Natural killer cell (primary cell): ENCODE data around the gene MRPL41. TPM values are rescaled to one million over a fixed set of nuclear protein-coding genes. Genes with fewer than 3 reads are reported as not detected.

ENCODE experiments used
- ATAC-seq, 3 donors: fragments of 150-1000 bp in 2 of 3; fragments of 200-7000 bp in 1 of 3; cut with Tn5 transposase; 1 replicate in 1 of 3; 2 replicates in 2 of 3; pipeline ENCODE4 v1.10.0; 2021; ENCODE audit warnings: mild to moderate bottlenecking in 2 of 3, moderate library complexity in 2 of 3
- DNase-seq, 2 donors: peaks; one replicate each; pipeline versions ENCODE4 v3.0.0 to v3.0.0-alpha.2; 2013 to 2021; ENCODE audit warnings: mixed read lengths in 1 of 2
- H3K27ac ChIP-seq: one replicate; pipeline ENCODE4 v1.5.1; 2013; ENCODE audit warnings: mild to moderate bottlenecking, low read length
- H3K27me3 ChIP-seq: one replicate; pipeline ENCODE4 v1.6.1; 2013; ENCODE audit warnings: low read length; ENCODE audit not compliant: control insufficient read depth, insufficient read depth
- H3K36me3 ChIP-seq: one replicate; pipeline ENCODE4 v1.6.1; 2013; ENCODE audit warnings: low read length; ENCODE audit not compliant: control insufficient read depth, insufficient read depth
- H3K4me1 ChIP-seq: one replicate; pipeline ENCODE4 v1.6.1; 2013; ENCODE audit warnings: low read length; ENCODE audit not compliant: control insufficient read depth, insufficient read depth
- H3K4me3 ChIP-seq: one replicate; pipeline ENCODE4 v1.5.1; 2013; ENCODE audit warnings: low read length
- H3K9me3 ChIP-seq: one replicate; pipeline ENCODE4 v1.6.1; 2013; ENCODE audit warnings: low read length; ENCODE audit not compliant: control insufficient read depth, insufficient read depth
- H3K27ac Mint-ChIP-seq, 2 donors: one replicate each; pipeline ENCODE4 v1.8.0; 2022; ENCODE audit warnings: mild to moderate bottlenecking in 2 of 2, mixed read lengths in 2 of 2, moderate library complexity in 1 of 2
- H3K27me3 Mint-ChIP-seq, 2 donors: one replicate each; pipeline ENCODE4 v1.8.0; 2022; ENCODE audit warnings: low read depth in 2 of 2, mixed read lengths in 2 of 2
- H3K36me3 Mint-ChIP-seq: one replicate; pipeline ENCODE4 v1.8.0; 2022; ENCODE audit warnings: mixed read lengths
- H3K4me1 Mint-ChIP-seq, 2 donors: one replicate each; pipeline ENCODE4 v1.8.0; 2022; ENCODE audit warnings: mixed read lengths in 2 of 2
- H3K4me3 Mint-ChIP-seq: one replicate; pipeline ENCODE4 v1.8.0; 2022; ENCODE audit warnings: mild to moderate bottlenecking, moderate library complexity, mixed read lengths
- H3K9me3 Mint-ChIP-seq, 2 donors: one replicate each; pipeline ENCODE4 v1.8.0; 2022; ENCODE audit warnings: mixed read lengths in 2 of 2
- WGBS: methylation state at CpG from one replicate; pipeline ENCODE4 v1.1.7; 2013; ENCODE audit warnings: missing lambda C conversion rate; ENCODE audit not compliant: insufficient coverage; 5-methylcytosine and 5-hydroxymethylcytosine counted together
- intact Hi-C: fragments of 100-400 bp; cut with micrococcal nuclease; formaldehyde crosslinking; loops from one replicate; pipeline ENCODE4 v1.14.2; 2022
- total RNA-seq, 4 donors: library from RNA; stranded (reverse); fragments of 120-200 nt in 1 of 4; gene quantifications; one replicate each; pipeline versions ENCODE4 v1.2.3 to v1.2.4, GENCODE V29; 2013 to 2022
- TF ChIP-seq, protein P1 (sequence below): fragments of 200-600 bp; IDR thresholded peaks from one replicate; pipeline ENCODE4 v1.8.0; 2022; ENCODE audit warnings: antibody characterized with exemption

The MRPL41 gene
- total RNA-seq, 3 donors from 2014 or later (not counting 1 experiment from before 2014, with no cell fraction given), result 11.5 to 17.9 (median 16.8) TPM

DNA sequence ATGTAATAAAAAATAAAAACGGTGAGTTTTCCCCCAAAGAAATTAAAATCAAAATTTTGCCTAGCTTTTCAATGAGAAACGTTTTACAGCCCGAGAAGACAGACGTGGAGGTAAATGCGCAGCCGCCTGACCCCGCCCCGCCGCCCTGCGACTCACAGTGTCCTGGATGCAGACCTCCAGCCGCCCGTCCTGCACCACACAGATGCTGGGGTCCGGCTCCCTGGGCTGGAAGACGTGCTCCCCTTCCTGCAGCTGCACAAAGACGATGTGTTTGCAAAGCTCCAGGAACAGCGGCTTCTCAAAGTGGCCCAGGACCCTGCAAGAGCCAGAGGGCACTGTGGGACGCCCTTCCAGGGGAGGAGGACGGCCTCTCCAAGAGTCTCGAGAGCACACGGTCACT lies 9.2 kb upstream of the MRPL41 start:
- Mint-ChIP-seq H3K27ac (no peak overlapping the region), H3K36me3 (no peaks in the 10 kb centered on the region), H3K4me1 (no peaks in the 10 kb centered on the region), H3K9me3 (no peaks in the 10 kb centered on the region), H3K27me3 (no peaks in the 10 kb centered on the region), H3K4me3 (no peak overlapping the region)
- no peaks in the 10 kb centered on the region for H3K27me3 ChIP-seq
- H3K36me3 ChIP-seq, result no peaks in the 10 kb centered on the region
- ATAC-seq (no peak), DNase-seq (no peak)
- intact Hi-C loops, result no loop called here
- no peaks in the 10 kb centered on the region for H3K4me1 ChIP-seq
- TF ChIP-seq, protein P1, sequence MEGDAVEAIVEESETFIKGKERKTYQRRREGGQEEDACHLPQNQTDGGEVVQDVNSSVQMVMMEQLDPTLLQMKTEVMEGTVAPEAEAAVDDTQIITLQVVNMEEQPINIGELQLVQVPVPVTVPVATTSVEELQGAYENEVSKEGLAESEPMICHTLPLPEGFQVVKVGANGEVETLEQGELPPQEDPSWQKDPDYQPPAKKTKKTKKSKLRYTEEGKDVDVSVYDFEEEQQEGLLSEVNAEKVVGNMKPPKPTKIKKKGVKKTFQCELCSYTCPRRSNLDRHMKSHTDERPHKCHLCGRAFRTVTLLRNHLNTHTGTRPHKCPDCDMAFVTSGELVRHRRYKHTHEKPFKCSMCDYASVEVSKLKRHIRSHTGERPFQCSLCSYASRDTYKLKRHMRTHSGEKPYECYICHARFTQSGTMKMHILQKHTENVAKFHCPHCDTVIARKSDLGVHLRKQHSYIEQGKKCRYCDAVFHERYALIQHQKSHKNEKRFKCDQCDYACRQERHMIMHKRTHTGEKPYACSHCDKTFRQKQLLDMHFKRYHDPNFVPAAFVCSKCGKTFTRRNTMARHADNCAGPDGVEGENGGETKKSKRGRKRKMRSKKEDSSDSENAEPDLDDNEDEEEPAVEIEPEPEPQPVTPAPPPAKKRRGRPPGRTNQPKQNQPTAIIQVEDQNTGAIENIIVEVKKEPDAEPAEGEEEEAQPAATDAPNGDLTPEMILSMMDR, result no peak
- no peak overlapping the region for H3K27ac ChIP-seq
- 93% methylated on average over 20 of the region's 20 CpGs for WGBS
- no peak overlapping the region for H3K4me3 ChIP-seq
- no peaks in the 10 kb centered on the region for H3K9me3 ChIP-seq

DNA sequence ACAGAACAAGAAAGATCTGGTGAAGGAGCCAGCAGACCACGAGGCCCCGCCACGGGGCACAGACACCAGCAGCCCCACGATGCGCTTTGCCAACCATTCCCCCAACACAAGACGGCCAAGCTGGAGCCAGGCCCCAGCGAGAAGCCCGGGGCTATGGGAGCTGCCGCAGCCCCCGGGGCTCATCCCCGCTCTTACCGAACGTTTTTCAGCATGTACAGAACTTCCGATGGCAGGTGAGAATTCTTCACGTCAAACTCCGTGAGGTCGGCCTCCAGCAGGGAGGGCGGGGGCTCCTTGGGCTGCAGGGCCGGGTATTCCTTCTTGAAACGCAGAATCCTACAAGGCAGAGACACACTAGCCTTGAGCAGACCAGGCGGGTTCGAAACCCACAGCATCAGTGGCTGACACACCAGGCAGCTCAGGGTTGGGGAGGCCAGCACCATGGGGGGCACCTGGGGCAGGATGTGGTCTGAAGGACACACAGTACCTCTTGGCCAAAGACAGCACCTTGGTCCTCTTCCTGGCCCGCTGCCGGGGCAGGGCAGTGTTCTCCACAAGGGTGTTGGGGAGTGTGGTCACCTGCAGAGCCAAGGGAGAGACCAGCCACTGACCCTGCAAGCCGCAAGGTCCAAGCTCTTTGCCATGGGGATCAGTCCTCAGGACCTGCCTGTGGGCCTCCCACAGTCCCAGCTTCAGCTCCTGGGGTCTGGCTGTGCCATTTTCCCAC lies 8.3 kb upstream of the MRPL41 start:
- Mint-ChIP-seq H3K36me3 (no peaks in the 10 kb centered on the region), H3K4me1 (no peaks in the 10 kb centered on the region), H3K9me3 (no peaks in the 10 kb centered on the region), H3K4me3 (no peak overlapping the region), H3K27ac (no peak overlapping the region), H3K27me3 (no peaks in the 10 kb centered on the region)
- no peaks in the 10 kb centered on the region for H3K36me3 ChIP-seq
- TF ChIP-seq, protein P1, result no peak
- no peak for ATAC-seq
- no peaks in the 10 kb centered on the region for H3K4me1 ChIP-seq
- no peak overlapping the region for H3K27ac ChIP-seq
- WGBS, result 91% methylated on average over 25 of the region's 25 CpGs
- H3K9me3 ChIP-seq, result no peaks in the 10 kb centered on the region
- no peak overlapping the region for H3K4me3 ChIP-seq
- no peaks in the 10 kb centered on the region for H3K27me3 ChIP-seq
- no peak for DNase-seq
- intact Hi-C loops, result no loop called here

DNA sequence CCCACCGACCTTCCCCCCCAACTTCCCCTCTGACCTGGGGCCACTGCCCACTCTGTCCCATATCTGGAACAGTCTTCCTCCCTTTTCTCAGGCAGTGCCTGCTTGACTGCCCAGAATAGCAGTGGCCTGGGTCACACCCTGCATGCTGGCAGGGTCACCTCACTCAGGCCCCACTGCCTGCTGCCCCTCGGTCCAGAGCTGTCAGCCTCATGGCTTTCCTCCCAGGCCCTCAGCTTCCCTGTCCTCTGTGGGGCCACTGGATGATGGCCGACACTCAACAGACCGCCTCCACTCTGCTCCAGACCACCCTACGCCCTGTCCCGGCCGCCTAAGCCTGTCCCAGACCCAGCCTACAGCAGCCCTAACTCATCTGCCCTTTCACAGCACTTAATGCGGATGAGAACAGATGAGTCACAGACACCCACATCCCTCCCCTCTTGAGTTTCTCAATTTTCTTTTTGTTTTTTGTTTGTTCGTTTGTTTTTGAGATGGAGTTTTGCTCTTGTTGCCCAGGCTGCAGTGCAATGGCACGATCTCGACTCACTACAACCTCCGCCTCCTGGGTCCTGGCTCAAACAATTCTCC lies 7.4 kb upstream of the MRPL41 start:
- H3K27me3 ChIP-seq, result no peaks in the 10 kb centered on the region
- H3K4me3 Mint-ChIP-seq, result no peak overlapping the region
- H3K4me3 ChIP-seq, result no peak overlapping the region
- TF ChIP-seq, protein P1, result no peak
- H3K27ac ChIP-seq, result no peak overlapping the region
- WGBS, result 87% methylated on average over 12 of the region's 12 CpGs
- H3K36me3 ChIP-seq, result no peaks in the 10 kb centered on the region
- DNase-seq (no peak), ATAC-seq (no peak)
- intact Hi-C loops, result no loop called here
- H3K9me3 Mint-ChIP-seq, result no peaks in the 10 kb centered on the region
- no peaks in the 10 kb centered on the region for H3K9me3 ChIP-seq
- H3K27ac Mint-ChIP-seq, result no peak overlapping the region
- no peaks in the 10 kb centered on the region for H3K4me1 ChIP-seq
- no peaks in the 10 kb centered on the region for H3K36me3 Mint-ChIP-seq
- no peaks in the 10 kb centered on the region for H3K27me3 Mint-ChIP-seq
- no peaks in the 10 kb centered on the region for H3K4me1 Mint-ChIP-seq
